ENCODE measurements around the gene HOXB3. TPM values are rescaled to one million over a fixed set of nuclear protein-coding genes. Genes with fewer than 3 reads are reported as not detected.

HOXB3 gene
- total RNA-seq, 2 experiments from 2014 or later: 10.5 to 13.6 TPM

DNA sequence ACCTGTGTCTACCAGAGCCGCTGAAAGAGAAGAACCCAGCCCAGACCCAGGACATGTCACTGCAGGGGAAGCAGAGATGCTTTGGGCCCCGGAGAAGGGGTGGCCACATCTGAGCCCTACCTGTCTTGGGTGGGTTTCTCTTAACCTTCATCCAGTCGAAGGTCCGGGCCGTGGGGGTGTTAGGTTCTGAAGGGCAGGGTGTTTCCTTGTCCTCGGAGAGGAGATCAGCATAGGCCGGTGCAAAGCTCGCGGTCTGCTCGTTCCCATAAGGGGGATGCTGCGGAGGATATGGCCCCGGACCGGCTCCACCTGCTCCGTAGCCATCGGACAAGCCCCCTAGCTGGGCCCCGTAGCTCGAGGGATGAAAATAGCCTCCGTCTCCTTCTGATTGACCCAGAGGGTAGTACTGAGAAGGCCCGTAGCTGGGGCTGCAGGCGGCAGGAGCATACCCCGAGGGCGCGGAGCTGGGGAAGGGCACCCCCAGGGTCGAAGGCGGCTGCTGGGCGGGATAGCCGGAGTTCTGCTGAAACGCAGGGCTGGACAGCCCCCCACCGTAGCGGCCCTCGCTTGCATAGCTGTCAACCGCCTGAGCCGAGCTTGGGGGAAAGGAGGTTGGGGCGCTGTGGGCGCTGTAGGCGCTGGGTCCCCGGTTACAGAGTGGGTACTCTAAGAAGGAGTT, 59.7 kb downstream of the HOXB3 start:
- H3K27ac Mint-ChIP-seq: no peak overlapping the region

GRCh38 chr17:48529683-48530009, 60.4 kb downstream of the HOXB3 start:
- Mint-ChIP-seq H3K27me3 (peaks cover 34% of the 10 kb centered on the region), H3K9me3 (no peaks in the 10 kb centered on the region), H3K27ac (no peak overlapping the region), H3K36me3 (peaks cover 3% of the 10 kb centered on the region), H3K4me3 (no peak overlapping the region), H3K4me1 (no peaks in the 10 kb centered on the region)
- ATAC-seq (ENCODE audit: low read depth): no peak
- POLR2A ChIA-PET: no interaction called here
- no peak for DNase-seq

More for the DNA sequence above, 59.7 kb downstream of the HOXB3 start:
- DNase-seq (no peak), ATAC-seq (ENCODE audit: low read depth) (no peak)
- peaks cover 27% of the 10 kb centered on the region for H3K27me3 Mint-ChIP-seq
- no peaks in the 10 kb centered on the region for H3K9me3 Mint-ChIP-seq
- no peak overlapping the region for H3K4me3 Mint-ChIP-seq
- no peaks in the 10 kb centered on the region for H3K36me3 Mint-ChIP-seq
- H3K4me1 Mint-ChIP-seq: no peaks in the 10 kb centered on the region
- POLR2A ChIA-PET: no interaction called here

GRCh38 chr17:48528936-48529682, 60.9 kb downstream of the HOXB3 start:
- H3K4me1 Mint-ChIP-seq: no peaks in the 10 kb centered on the region
- ATAC-seq (ENCODE audit: low read depth) (no peak), DNase-seq (no peak)
- H3K9me3 Mint-ChIP-seq: no peaks in the 10 kb centered on the region
- H3K27ac Mint-ChIP-seq: no peak overlapping the region
- H3K36me3 Mint-ChIP-seq: peaks cover 3% of the 10 kb centered on the region
- POLR2A ChIA-PET: interaction anchor here (0.5 kb wide), 1 partner anchor 331 kb away, joined by 3 read pairs; no protein-coding TSS in a partner anchor
- no peak overlapping the region for H3K4me3 Mint-ChIP-seq
- peaks cover 39% of the 10 kb centered on the region for H3K27me3 Mint-ChIP-seq

DNA sequence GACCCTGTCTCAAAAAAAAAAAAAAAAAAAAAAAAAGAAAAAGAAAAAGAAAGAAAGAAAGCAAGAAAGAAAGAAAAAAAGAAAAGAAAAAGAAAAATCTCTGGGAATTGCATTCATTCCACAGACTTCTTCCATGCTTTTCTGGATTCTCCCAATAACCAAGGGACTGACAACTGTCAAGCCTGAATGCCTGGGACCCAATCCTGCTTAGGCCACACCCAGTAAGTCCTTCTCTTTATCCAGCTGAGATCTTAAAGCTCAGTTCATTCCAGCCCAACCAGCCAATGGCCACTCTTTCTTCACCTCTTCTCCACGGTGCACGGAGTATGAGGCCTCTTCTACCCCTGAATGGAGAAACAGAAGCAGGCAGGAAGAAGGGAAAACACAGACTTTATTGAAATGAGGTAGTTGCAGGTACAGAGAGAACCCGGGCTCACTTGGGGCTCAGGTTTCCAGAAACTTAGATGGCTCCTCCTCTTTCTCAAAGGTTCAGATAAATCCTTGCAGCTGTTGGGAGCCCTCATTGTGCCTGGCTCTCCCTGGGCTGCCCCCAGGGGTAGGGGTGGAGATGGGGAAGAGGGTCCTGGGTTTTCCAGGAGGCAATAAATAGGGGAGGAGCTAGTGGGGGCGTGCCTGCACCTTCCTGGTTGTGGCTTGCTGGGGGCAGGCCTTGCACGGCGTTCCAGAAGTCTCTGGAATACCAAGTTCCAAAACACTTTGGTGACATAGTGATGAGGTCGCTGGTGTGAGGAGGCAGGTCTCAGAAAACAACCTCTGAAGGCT, 61.7 kb downstream of the HOXB3 start:
- peaks cover 47% of the 10 kb centered on the region for H3K27me3 Mint-ChIP-seq

DNA sequence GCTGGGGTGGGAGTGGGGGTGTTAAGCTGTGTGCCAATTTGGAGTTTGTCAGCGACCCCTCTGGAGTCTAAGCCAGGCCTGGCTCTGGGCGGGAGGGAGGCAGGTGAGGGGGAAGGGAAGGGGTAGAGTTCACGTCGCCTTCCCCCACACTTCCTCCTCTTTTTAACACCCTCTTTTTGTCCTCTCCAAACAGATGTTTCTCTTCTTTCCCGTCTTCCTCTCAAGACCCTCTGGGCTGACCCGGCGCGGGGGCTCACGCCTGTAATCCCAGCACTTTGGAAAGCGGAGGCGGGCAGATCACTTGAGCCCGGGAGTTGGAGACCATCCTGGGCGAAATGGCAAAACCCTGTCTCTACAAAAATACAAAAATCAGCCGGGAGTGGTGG, 62.5 kb downstream of the HOXB3 start:
- H3K36me3 Mint-ChIP-seq: peaks cover 3% of the 10 kb centered on the region
- no peak for ATAC-seq (ENCODE audit: low read depth)
- H3K4me1 Mint-ChIP-seq: no peaks in the 10 kb centered on the region
- H3K27ac Mint-ChIP-seq: no peak overlapping the region
- no peaks in the 10 kb centered on the region for H3K9me3 Mint-ChIP-seq
- DNase-seq: no peak
- no peak overlapping the region for H3K4me3 Mint-ChIP-seq
- H3K27me3 Mint-ChIP-seq: peaks cover 52% of the 10 kb centered on the region
- POLR2A ChIA-PET: interaction anchor here (1.1 kb wide), 1 partner anchor 16 kb away, joined by 4 read pairs; no protein-coding TSS in a partner anchor

More for the DNA sequence above, 61.7 kb downstream of the HOXB3 start:
- POLR2A ChIA-PET: interaction anchor here (0.5 kb wide), 1 partner anchor 330 kb away, joined by 3 read pairs; no protein-coding TSS in a partner anchor
- no peak overlapping the region for H3K27ac Mint-ChIP-seq
- no peak for DNase-seq
- no peak for ATAC-seq (ENCODE audit: low read depth)
- peaks cover 3% of the 10 kb centered on the region for H3K36me3 Mint-ChIP-seq
- no peaks in the 10 kb centered on the region for H3K9me3 Mint-ChIP-seq
- H3K4me1 Mint-ChIP-seq: no peaks in the 10 kb centered on the region
- H3K4me3 Mint-ChIP-seq: no peak overlapping the region

DNA sequence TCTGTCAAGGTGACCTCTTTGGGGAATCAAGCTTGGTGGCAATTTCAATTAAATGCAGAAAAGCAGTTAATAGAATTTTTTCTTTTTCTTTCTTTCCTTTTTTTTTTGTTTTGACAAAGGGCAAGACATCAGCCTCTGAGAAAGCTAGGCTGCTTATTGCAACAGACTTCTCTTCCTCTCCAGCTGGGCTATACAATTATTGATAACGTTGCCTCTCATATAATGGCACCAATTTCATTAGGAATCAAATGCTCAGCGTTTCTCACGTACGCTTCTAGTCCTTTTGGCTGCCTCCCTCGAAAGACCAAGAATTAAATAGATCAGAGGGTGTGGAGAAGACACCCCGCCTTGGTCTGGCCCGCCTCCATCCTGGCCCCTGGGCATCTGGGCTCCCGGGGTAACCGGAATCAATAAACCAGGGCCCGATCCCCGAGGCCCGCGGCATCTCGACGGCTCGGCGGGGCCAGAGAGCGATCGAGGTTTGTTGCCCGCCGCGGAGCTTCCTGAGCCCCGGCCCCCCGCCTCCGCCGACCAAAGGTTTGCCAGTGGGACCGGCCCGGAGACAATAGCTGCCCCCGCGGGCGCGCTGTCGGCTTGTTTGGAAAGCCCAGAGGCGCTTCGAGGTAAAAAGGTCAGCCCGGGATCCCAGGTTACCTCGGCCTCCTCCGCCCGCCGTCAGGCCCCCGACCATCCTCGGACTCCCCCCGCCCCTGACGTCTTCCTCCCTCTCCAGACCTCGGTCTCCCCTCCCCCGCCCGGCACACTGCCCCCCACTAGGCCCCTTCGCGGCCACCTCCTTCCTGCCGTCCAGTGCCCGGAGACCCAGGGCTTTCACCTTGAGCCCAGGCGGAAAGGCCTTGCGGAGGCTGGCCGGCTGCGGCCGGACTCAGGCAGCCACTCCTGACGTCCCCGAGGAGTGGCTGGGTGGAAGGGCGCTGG, 63.2 kb downstream of the HOXB3 start:
- Mint-ChIP-seq H3K4me3 (no peak overlapping the region), H3K9me3 (no peaks in the 10 kb centered on the region), H3K36me3 (peaks cover 3% of the 10 kb centered on the region), H3K4me1 (no peaks in the 10 kb centered on the region), H3K27me3 (peaks cover 54% of the 10 kb centered on the region), H3K27ac (no peak overlapping the region)
- POLR2A ChIA-PET: interaction anchor here (0.6 to 1.1 kb wide), 2 partner anchors 15 to 38 kb away, joined by 4 read pairs; no protein-coding TSS in a partner anchor
- no peak for ATAC-seq (ENCODE audit: low read depth)
- DNase-seq: no peak

DNA sequence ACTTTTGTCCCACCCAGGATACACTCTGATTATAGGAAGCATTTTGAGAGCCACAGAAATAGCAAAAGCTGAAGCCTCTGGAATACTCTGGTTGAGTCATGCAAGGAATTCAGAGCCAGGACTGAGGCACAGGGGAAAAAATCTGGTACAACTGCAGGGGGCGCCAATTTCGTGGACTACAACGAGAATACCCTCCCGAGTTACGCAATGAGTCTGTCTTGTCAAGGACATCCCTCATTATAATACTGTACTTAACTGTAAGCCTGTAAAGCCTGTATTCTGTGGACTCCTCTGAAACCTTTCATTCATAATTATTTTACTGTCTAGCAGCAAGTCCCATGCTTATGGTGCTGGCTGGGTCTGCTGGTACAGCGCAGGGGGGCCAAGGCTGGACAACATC, 67.0 kb downstream of the HOXB3 start:
- no peak for DNase-seq
- Mint-ChIP-seq H3K4me1 (peaks cover 5% of the 10 kb centered on the region), H3K36me3 (peaks cover 3% of the 10 kb centered on the region), H3K27ac (no peak overlapping the region), H3K4me3 (no peak overlapping the region), H3K27me3 (peaks cover 62% of the 10 kb centered on the region), H3K9me3 (no peaks in the 10 kb centered on the region)
- ATAC-seq (ENCODE audit: low read depth): no peak
- POLR2A ChIA-PET: no interaction called here

DNA sequence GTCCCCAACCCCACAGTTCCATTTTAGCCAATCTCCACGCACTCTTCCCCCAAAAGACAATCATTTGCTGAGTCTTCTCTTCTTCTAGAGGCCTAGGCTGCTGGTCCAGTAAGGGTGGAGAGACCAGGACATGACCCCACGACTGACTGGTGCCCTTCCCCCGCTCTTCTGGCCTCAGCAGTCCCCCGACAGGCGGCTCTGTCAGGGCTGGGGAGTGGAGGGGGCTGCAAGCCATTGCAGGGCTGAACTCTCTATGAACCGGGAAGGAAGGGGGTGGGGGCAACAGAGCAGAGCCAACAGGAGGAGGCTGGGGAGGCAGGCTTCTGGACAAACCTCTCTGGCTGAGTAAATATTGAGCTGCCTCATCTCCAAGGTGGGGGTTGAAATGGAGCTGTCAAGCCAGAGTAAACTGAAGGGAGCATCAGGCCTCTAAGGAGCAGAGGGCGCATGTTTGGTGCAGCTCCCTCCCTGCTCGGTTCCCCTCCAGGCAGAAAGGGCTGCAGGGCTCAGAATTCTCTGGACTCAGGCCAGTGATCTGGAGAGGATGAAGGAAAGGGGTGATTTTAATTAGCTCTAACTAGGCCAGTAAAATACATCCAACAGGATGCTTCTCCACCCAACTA, 67.9 kb downstream of the HOXB3 start:
- Mint-ChIP-seq H3K9me3 (no peaks in the 10 kb centered on the region), H3K27ac (no peak overlapping the region), H3K4me1 (peaks cover 12% of the 10 kb centered on the region), H3K36me3 (peaks cover 3% of the 10 kb centered on the region), H3K27me3 (peaks cover 65% of the 10 kb centered on the region), H3K4me3 (no peak overlapping the region)
- DNase-seq (no peak), ATAC-seq (ENCODE audit: low read depth) (no peak)
- POLR2A ChIA-PET: interaction anchor here (1.2 kb wide), 1 partner anchor 9 kb away, joined by 3 read pairs; no protein-coding TSS in a partner anchor

DNA sequence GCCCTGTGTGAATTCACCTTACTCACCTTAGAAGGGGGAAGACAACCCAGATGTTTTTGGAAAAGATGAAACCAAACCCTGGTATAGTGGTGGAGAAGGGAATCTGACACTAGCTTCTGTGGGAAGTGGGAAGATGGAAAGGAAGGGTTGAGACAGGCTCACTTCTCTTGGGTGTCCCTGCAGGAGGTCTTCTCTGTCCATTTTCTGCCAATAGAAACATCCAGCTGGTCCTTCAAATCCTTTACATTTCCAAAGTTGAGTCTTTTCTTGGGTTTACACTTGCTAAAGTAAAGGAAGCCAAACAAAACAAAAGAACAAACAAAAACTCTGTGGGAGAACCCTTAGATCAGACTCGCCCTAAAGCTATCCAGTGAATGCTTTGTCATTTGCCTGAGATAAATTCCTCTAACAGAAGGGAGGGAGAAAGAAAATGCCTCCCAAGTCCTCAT, 69.4 kb downstream of the HOXB3 start:
- H3K36me3 Mint-ChIP-seq: peaks cover 4% of the 10 kb centered on the region
- POLR2A ChIA-PET: interaction anchor here (0.9 kb wide), 1 partner anchor 15 kb away, joined by 4 read pairs; no protein-coding TSS in a partner anchor
- no peaks in the 10 kb centered on the region for H3K9me3 Mint-ChIP-seq
- peaks cover 65% of the 10 kb centered on the region for H3K27me3 Mint-ChIP-seq
- no peak overlapping the region for H3K4me3 Mint-ChIP-seq
- peaks cover 14% of the 10 kb centered on the region for H3K4me1 Mint-ChIP-seq
- no peak overlapping the region for H3K27ac Mint-ChIP-seq
- no peak for DNase-seq
- no peak for ATAC-seq (ENCODE audit: low read depth)

GRCh38 chr17:48519427-48519826, 70.6 kb downstream of the HOXB3 start:
- DNase-seq (no peak), ATAC-seq (ENCODE audit: low read depth) (no peak)
- peaks cover 2% of the 10 kb centered on the region for H3K36me3 Mint-ChIP-seq
- peak overlapping the region; percentile 36 for H3K4me3 Mint-ChIP-seq
- peak overlapping the region; percentile 39 for H3K27ac Mint-ChIP-seq
- peaks cover 65% of the 10 kb centered on the region for H3K27me3 Mint-ChIP-seq
- POLR2A ChIA-PET: interaction anchor here (0.7 kb wide), 1 partner anchor 13 kb away, joined by 3 read pairs; no protein-coding TSS in a partner anchor
- H3K9me3 Mint-ChIP-seq: no peaks in the 10 kb centered on the region
- peaks cover 20% of the 10 kb centered on the region for H3K4me1 Mint-ChIP-seq

DNA sequence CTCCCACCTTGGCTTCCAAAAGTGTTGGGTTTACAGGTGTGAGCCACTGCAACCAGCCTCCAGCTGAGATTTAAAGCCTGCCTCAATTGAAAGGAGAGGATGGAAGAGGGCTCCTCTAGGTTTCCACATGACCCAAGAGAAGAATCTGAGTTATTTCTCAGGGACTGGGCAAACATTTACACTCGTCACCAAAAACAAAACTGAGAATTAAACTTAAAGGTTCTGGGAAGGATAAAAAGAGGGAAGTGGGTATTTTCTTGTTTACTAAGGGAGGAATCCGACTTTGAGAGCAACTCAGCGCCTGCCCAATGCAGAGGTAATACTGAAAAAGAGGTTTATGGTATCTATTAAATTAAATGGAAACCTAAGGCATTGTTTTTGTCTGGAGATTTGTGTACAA, 72.6 kb downstream of the HOXB3 start:
- ATAC-seq (ENCODE audit: low read depth) (no peak), DNase-seq (no peak)
- Mint-ChIP-seq H3K4me1 (peaks cover 38% of the 10 kb centered on the region), H3K36me3 (peaks cover 3% of the 10 kb centered on the region), H3K9me3 (no peaks in the 10 kb centered on the region), H3K27me3 (peaks cover 49% of the 10 kb centered on the region), H3K4me3 (no peak overlapping the region), H3K27ac (no peak overlapping the region)
- POLR2A ChIA-PET: interaction anchor here (1.3 kb wide), 1 partner anchor 11 kb away, joined by 3 read pairs; no protein-coding TSS in a partner anchor
